ENCODE data around the gene ZNF598.
A peak's percentile ranks its signal among the peaks of the same experiment; 100 is the strongest.
"Not testable (repeated sequence)": the region's sequence is repeated elsewhere in the genome, so short reads cannot be mapped to it uniquely, and the experiment has no call there.

ZNF598 gene

DNA sequence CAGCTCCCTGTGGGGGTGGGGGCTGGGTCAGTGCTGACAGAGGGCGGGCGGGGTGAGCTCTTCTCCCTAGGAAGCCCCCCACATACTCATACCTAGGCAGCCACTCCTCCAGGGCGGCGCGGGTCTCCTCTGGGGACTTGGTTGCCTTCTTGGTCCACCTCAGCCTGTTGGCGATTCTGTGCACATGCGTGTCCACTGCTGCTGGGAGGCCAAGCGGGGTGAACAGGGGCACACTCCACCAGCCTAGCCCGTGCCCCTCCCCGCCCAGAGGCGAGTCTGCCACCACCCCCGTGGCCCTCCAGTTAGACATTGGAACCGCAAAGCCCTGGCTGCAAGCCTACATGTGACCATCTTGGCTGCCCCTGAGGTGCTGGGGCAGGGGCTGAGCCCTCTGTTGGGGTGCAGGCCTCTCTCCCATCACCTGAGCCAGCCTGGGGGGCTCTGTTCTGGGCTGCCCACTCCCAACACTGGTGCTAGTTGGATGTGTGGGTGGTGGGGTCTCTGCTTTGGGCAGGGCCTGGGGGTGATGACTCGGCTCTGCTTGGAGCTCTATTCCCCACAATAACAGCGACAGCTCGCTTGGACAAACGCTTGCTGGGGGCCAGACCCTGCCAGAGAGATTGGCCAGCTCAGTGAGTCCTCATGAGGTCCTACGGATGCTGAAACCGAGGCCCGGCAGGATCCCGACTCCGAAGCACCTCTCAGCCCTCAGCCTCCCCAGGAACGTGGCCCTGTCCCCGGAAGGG lies 30.6 kb upstream of the ZNF598 start:
- no peak for DNase-seq

DNA sequence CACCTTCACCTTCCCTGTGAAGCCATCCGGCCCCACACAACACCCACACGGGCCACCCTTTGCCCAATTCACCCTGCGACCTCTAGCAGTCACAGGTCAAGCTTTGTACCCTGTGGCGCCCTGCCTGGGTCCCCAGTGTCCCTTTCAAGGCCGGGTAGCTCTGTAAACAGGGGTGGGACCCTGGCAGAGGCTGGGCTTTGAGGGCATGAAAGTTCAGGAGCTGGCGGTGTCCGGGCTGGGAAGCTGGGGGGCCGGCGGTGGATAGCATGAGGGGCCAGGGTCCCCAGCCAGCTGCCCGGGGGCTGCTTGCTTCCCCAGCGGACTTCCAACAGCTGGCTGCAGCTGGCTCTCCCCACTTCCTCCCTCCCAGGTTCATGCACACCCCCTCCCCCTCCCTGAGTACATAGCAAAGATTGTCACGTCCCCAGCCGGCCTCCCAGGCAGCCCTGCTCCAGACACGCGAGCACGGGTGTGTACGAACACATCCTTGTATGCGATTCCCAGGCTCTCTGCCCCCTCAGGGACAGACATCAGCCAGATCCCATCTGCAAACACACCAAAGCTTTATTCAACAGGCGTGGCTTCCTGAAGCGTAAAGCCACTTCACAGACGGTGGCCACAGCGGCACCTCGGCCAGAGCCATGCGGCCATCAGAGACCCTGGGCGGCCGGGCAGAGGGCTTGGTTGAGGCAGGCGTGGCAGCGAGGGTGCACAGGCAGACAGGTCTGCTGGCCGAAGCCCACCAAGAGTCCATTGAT lies 29.8 kb upstream of the ZNF598 start:
- peak; percentile 53 to 72 for DNase-seq

DNA sequence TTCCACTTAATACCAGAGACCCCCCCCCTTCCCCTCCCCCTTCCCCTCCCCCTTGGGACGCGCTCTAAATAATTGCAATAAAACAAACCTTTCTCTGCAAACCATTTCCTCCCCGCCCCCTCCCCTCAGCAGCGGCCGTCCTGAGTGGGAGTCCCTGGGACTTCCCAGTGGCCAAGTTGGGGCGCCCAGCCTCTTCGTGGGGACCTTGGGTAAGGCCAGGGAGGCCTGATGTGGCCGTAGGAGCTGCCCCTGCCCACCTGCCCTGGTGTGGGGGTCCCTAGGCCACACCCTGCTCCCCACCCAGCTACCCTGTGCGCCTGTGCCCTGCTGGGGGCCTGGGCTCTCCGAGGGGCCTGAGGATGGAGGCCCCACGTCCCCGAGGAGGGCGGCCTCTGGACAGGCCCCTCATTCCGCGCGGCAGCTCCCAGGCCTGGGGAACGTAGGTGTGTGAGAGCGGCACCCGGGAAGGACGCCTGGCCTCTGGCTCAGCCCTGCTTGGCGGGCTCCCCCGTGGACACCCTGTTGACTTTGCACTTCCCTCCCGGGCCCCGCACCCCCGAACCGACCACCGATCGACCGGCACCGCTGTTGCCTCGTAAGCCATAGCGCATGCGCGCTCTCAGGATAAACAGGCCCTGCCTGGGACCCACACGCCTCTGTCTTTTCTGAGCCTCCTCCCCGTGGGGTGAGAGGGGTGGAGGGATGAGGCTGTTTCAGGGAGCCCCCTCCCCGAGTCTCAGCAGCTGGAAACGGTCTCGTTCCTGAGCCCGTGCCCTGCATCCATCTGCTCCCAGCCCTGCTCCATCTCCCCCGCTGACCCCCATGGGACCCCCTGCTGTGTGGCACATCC lies 29.0 kb upstream of the ZNF598 start:
- no peak for DNase-seq

DNA sequence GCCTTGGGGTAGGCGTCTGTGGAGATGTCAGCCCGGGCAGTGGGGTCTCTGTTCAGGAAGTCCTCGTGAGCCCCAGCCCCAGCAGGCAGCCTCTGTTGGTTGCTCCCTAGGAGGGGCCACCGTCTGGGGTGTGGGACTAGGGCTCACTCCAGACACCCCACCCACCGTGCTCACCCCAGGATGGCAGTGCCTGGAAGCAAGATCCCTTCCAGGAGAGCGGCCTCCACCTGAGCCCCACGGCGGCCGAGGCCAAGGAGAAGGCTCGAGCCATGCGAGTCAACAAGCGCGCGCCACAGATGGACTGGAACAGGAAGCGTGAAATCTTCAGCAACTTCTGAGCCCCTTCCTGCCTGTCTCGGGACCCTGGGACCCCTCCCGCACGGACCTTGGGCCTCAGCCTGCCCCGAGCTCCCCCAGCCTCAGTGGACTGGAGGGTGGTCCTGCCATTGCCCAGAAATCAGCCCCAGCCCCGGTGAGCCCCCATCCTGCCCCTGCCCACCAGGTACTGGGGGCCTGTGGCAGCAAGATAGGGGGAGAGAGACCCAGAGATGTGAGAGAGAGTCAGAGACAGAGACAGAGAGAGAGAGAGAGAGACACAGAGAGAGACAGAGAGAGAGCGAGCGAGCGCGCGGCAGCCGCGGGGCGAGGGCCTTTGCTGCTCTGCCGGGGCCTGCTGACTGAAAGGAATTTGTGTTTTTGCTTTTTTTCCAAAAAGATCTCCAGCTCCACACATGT lies 28.2 kb upstream of the ZNF598 start:
- DNase-seq, result no peak

DNA sequence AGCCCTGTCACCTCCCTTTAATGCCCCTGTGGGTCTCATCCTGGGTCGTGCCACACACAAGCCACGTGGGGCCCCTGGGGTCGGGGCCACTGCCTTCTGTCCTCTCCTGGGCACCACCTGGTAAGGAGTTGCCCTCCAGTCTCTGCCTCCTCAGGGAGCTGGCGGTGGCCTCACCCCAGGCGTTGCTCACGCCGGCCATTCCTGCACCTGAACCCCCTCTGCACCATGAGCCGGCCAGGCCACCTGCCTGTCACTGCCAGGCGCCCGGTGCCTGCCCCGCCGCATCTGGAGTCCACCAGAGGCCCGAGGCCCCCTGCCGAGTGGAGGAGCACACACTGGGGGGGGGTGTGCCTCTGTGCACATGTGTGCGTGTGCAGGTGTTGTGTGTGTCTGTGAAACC lies 27.5 kb upstream of the ZNF598 start:
- no peak for DNase-seq

DNA sequence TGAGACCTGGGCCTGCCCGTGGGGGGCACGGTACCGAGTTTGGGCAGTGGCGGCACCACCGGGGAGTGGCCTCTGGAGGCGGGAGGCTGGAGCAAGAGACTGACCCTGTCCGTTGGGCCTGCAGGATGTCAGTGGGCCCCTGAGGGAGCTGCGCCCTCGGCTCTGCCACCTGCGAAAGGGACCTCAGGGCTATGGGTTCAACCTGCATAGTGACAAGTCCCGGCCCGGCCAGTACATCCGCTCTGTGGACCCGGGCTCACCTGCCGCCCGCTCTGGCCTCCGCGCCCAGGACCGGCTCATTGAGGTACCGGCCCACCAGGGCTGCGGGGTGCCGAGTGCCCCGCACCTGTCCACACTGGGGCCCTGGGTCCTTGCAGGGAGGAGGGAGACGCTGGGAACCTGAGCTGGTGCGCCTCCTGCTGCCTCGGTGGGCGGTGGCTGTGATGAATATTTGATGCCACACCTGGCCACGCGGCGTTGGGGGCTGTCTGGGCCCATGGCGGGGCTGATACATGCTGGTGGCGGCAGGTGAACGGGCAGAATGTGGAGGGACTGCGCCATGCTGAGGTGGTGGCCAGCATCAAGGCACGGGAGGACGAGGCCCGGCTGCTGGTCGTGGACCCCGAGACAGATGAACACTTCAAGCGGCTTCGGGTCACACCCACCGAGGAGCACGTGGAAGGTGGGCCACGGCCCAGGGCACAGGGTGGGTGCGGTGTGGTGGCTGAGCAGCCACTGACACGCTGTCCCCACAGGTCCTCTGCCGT lies 26.8 kb upstream of the ZNF598 start:
- no peak for DNase-seq

DNA sequence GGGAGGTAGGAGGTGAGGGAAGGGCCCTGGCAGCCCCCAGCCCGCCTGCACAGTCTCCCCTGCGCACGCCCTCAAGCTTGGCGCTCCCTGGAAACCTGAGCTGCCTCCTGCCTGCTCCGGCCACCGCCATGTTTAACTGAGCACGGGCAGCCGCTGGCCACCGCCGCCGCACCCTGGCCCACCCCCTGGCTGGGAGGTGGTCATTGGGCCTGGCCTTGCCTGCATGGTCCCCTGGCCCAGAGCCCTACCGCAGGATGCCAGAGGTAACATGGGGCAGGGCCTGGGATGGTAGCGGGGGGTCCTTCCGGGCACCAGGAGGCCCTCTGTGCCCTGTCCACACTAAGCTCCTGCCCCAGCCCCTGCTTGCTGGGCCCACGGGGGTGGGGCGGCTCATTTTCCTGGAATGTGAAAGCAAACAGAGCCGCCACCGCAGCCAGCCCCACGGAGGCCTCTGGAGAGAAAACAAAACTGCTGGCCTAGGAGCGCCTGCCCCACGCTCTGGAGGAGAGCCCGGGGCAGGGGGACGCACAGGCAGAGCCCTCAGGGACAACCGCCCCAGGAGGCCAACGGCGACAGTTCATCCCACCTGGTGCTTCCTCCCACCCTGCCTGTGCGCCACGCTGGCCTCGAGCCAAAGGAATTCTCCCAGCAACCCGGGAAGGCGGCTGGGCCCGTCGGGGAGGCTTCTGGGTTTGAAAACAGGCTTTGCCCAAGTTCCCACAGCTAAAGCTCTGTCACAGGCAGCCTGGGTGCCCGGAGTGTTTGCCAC lies 26.0 kb upstream of the ZNF598 start:
- peak; percentile 30 to 43 for DNase-seq

DNA sequence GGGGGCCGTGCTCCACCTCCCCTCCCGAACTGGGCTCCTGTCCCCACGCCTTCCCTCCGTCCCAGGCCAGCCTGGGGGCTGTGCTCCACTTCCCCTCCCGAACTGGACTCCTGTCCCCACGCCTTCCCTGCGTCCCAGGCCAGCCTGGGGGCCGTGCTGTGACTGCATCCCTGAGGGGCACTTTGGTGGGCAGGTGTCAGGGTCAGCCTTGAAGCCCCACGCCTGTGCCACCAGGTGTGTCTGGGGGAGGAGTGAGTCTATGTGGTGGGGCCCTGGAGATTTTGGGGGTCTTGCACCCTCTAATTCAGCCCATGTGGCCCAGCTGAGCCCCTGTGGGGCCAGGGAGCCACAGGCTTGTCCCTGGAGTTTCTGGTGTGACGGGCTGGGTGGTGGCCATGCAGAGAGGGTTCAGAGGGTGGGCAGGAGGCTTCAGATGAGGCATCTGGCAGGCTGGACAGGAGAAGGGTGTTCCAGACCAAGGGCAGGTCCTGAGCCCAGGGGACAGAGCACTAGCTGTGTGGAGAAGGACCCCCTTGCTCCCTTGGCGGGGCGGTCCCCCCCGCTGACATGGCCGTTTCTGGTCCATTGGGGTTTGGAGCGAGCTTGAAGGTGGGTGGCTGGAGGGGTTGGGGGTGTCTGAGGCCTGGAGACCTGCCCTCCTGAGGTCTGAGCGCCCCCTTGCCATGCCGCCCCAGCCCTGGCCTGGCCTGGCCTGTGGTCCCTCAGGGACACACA lies 25.2 kb upstream of the ZNF598 start:
- no peak for DNase-seq

DNA sequence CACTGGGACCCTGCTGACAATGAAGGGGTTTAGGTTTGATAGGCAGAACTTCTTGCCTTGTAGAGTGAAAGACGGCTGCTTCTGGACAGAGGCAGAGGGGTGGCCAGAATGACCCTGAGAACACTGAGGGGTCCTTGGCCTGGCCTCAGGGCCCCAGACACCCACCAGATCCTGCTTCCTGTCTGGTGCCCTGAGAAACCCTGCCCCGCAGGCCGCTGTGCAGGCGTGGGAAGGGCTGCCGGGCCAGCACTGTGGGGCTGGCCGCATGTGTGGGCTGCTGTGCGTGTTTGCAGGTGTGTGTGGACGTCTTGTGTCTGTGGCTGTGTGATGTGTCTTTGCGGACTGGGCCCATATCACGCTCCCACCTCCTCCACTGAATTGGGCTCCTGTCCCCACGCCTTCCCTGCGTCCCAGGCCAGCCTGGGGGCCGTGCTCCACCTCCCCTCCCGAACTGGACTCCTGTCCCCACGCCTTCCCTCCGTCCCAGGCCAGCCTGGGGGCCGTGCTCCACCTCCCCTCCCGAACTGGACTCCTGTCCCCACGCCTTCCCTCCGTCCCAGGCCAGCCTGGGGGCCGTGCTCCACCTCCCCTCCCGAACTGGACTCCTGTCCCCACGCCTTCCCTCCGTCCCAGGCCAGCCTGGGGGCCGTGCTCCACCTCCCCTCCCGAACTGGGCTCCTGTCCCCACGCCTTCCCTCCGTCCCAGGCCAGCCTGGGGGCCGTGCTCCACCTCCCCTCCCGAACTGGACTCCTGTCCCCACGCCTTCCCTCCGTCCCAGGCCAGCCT lies 24.5 kb upstream of the ZNF598 start:
- not testable (repeated sequence) for DNase-seq

DNA sequence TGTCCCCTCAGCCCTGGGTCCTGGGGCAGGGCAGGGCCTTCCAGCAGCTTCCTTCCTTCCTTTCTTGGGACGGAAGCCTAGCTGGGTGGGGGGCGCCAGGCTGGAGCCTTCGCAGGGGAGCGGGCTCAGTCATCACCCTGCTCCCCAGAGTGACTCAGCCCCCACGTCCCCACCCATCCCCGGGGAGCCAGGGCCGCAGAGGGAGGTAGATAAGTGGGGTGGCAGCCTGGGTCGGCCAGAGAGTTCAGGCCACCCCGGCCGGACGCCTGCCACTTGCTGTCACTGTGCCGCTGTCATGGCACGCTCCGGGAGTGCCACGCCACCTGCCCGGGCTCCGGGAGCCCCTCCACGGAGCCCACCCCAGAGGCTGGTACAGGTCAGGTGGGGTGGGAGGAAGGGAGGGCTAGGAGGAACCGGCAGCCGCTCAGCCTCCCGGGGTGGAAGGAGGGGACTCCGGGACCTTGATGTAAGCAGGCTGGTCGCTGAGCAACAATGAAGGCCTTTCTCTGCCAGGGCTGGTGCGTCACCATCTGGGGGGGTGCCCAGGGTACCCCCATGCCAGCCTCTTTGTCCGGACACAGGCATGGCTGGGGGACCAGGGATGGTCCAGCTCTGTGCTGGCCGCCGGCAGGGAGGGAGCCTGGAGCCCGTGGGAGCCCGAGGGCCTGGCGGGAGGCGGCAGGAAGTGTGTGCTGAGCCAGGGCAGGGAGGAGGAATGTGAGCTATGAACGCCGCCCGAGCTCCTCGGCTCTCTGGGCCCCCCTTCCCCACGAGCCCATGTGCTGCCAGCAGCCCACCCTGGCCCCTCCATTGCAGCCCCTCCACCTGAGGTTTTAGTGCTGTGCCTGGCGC lies 23.7 kb upstream of the ZNF598 start:
- DNase-seq, result no peak

DNA sequence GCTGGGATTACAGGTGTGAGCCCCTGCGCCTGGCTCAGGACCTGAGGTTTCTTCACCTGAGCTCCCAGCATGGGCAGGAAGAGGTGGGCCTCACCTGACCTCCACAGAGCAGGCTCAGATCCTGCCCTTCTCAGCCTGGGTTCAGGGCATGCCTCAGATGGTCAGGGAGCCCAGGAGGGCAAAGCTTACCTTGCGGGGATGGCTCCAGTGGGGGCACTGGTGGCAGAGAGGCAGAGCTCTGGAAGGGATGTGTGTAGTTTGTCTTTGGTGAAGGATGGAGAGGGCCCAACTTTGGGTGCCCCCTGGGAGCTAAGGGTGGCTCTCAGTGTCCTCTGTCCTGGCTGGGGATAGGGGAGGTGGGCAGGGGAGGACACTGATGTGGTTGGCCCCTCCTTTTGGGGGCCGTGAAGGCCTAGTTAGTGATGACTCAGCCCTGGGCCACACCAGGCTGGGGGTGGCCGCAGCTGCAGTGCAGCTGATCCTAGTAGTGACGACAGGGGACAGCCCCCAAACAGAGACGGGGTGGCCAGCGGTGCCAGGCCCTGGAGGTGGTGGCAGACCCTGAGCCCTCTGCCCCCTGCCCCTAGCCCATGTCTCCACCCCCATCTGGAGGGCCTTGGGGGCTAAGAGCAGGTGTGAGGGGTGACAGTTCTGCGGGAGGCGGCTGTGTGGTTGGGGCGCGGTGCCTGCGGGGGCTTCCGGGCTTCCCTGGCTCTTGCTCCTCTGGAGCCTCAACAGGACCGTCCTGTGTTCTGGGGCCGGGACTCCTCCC lies 22.9 kb upstream of the ZNF598 start:
- DNase-seq, result no peak

DNA sequence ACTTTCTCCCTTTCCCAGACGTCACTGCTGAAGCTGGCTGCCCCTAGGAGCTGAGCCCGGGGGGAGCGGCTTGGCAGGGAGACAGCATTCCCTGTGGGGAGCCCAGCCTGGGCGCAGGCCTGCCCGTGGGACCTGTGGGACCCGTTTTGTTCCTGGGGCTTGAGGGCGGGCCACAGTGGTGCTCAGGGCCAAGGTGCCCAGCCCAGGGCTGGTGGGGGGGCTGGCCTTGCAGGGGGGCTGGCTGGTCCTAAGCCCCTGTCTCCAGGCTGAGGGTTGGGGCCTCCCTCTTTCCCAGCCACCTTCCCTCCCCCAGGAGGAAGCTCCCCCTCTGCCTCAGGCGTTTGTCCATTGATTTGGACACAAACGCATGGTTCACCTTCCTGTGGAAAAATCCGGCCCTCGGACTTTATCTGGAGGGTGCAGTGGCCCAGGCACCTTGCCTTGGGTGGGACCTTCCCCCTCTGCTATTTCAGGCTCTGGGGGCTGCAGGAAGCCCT lies 21.5 kb upstream of the ZNF598 start:
- DNase-seq, result no peak

DNA sequence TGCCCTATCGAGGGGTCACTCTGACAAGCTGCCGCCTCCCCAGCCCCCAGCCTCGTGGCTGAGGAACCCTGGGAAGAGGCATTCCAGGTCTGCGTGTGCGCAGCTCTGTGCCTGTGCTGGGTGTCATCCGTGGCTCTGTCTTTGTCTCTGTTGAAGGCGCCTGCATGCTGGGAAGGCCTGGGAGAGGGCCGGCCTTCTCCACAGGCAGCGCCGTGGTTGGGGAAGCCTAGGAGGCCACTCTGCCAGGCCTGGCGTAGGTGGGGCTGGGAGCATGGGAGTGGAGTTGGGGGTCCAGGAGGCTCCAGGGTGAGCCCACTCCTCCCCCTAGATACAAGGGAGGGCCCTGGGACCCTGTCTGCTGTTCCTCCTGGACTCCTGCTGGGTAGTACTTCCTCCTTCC lies 20.4 kb upstream of the ZNF598 start:
- DNase-seq, result no peak

DNA sequence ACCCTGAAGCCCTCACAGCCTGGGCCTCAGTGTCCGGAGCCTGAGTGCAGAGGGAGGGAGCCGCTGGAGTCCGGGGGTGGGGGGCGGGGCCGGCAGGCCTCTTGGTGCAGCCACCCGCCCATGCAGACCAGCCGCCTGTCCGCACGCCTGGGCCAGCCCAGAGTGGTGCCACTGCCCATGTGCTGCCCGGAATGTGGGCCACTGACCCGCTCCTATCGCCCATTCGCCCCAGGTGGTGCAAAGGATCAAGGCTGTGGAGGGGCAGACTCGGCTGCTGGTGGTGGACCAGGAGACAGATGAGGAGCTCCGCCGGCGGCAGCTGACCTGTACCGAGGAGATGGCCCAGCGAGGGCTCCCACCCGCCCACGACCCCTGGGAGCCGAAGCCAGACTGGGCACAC lies 19.7 kb upstream of the ZNF598 start:
- DNase-seq, result no peak

DNA sequence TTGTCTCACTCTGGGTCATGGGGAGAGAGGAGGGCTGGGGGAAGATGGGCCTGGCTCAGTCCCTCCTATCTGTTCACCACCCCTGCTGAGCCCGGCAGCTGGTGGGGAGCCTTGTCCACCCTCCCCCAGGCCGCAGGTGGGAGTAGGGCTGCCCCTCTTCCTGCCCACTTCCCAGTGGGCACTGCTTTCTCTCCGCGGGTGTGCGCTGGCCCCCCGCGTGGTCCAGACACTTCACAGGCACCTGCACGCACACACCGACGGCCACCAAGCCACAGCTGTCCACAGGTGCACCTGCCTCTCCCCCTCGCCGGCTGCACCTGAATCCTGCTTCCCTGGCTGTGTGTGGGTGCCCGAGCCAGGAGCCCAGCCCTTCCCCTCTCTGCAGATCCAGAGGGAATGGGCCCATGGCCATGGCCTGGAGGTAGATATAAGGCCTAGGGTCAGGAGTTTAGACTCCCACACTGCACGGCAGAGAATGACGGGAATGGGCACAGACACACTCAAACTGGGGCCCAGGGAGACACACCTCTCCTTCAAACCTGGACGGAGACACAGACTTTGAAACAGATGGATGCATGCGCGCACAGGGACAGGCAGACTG lies 19.1 kb upstream of the ZNF598 start:
- peak; percentile 40 to 51 for DNase-seq

DNA sequence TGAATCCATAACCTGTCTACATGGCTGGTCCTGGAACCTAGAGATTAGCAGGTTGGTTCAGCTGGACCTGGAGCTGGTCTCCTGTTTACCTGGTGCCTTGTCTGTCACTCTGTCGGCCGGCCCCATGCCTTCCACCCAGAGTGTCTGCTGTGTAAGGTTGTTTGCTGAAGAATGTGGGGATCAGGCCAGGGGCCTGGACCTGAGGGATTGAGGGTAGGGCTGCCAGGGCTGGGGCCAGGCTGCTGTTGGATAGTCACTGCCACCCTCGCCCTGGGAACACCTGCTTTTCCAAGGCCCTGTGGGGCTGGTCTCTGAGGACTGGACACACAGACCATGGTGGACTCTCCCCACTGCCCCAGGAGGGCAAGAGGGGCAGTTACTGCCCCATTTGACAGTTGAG lies 18.5 kb upstream of the ZNF598 start:
- no peak for DNase-seq
